Measurements from ENCODE around the gene PHYKPL. TPM values are rescaled to one million over a fixed set of nuclear protein-coding genes. Genes with fewer than 3 reads are reported as not detected.

Gene PHYKPL
- total RNA-seq, 1 donor from 2014 or later, result 89.7 TPM

DNA sequence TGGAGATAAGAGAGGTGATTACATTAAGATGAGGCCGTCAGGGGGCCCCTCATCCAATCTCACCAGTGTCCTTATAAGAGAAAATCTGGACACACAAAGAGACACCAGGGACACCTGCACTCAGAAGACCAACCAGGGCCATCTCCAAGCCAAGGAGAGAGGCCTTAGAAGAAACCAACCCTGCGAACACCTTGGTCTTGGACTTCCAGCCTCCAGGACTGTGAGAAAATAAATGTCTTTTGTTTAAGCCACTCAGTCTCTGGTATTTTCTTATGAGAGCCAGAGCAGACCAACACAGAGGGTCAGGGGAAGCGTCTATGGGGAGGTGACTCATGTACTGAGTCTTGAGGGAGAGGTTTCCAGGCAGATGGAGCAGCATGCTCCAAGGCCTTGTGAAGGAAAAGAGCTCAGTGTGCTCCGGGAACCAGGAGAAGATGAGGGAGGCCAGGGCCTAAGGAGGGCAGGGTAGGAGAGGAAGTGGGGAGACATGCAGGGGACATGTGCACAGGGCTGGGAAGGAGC is 5.4 kb downstream of the PHYKPL start:
- H3K9me3 Mint-ChIP-seq (ENCODE audit: unreplicated experiment), result peaks cover 15% of the 10 kb centered on the region
- peaks cover 26% of the 10 kb centered on the region for H3K36me3 Mint-ChIP-seq (ENCODE audit: unreplicated experiment)
- peaks cover 20% of the 10 kb centered on the region for H3K4me1 Mint-ChIP-seq (ENCODE audit: low read depth, unreplicated experiment)
- H3K4me3 Mint-ChIP-seq (ENCODE audit: unreplicated experiment), result no peak overlapping the region
- no peak overlapping the region for H3K27ac Mint-ChIP-seq (ENCODE audit: unreplicated experiment)
- no peak for DNase-seq
- H3K27me3 Mint-ChIP-seq (ENCODE audit: unreplicated experiment), result peaks cover 12% of the 10 kb centered on the region
- no peak for TF ChIP-seq CTCF (IDR thresholded peaks at IDR 0.05; ENCODE audit: partially characterized antibody, unreplicated experiment)

DNA sequence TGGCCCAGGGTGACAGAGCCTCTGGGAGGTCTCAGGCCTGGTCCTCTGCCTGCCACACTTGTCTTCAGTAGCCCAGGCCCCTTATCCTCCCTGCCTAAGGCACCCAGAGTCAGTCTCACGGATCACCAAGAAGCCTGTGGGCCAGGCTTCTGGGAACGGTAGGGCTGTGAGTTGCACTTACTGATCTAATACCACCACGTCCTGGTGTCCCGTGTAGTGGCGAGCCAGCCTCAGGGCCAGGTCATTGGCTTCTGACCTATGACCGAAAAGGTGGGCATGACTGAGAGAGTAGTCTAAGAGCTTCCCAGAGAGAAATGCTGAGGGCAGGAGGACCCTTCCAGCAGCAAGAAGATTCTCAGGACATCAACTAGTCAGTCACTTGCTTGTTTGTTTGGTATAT is 7.4 kb downstream of the PHYKPL start:
- no peak for TF ChIP-seq CTCF (IDR thresholded peaks at IDR 0.05; ENCODE audit: partially characterized antibody, unreplicated experiment)
- DNase-seq, result no peak
- peaks cover 6% of the 10 kb centered on the region for H3K27me3 Mint-ChIP-seq (ENCODE audit: unreplicated experiment)
- H3K4me1 Mint-ChIP-seq (ENCODE audit: low read depth, unreplicated experiment), result peaks cover 6% of the 10 kb centered on the region
- no peak overlapping the region for H3K27ac Mint-ChIP-seq (ENCODE audit: unreplicated experiment)
- H3K9me3 Mint-ChIP-seq (ENCODE audit: unreplicated experiment), result peaks cover 11% of the 10 kb centered on the region
- no peak overlapping the region for H3K4me3 Mint-ChIP-seq (ENCODE audit: unreplicated experiment)
- peaks cover 26% of the 10 kb centered on the region for H3K36me3 Mint-ChIP-seq (ENCODE audit: unreplicated experiment)

DNA sequence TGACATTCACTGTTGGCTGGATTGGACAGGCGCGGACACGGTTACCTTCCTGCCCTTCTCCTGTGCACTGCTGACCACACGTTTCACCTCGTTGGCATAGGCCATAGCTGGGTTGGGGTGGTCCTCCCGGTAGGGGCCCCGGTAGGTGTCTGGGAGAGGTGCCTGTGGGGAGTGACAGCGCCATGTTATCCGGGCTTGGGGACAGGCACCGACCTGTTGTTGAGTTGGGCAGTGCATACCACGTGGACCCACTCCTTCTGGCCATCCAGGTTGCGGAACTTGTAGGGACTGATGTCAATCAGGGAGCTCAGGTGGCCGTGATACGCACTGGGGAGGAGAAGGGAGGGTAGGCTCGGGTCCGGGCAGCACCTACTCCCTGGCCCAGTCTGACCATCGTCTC is 8.2 kb downstream of the PHYKPL start:
- peaks cover 6% of the 10 kb centered on the region for H3K27me3 Mint-ChIP-seq (ENCODE audit: unreplicated experiment)
- DNase-seq, result no peak
- H3K36me3 Mint-ChIP-seq (ENCODE audit: unreplicated experiment), result peaks cover 24% of the 10 kb centered on the region
- H3K9me3 Mint-ChIP-seq (ENCODE audit: unreplicated experiment), result peaks cover 9% of the 10 kb centered on the region
- no peak overlapping the region for H3K27ac Mint-ChIP-seq (ENCODE audit: unreplicated experiment)
- TF ChIP-seq CTCF (IDR thresholded peaks at IDR 0.05; ENCODE audit: partially characterized antibody, unreplicated experiment), result no peak
- H3K4me3 Mint-ChIP-seq (ENCODE audit: unreplicated experiment), result no peak overlapping the region
- H3K4me1 Mint-ChIP-seq (ENCODE audit: low read depth, unreplicated experiment), result peaks cover 3% of the 10 kb centered on the region

DNA sequence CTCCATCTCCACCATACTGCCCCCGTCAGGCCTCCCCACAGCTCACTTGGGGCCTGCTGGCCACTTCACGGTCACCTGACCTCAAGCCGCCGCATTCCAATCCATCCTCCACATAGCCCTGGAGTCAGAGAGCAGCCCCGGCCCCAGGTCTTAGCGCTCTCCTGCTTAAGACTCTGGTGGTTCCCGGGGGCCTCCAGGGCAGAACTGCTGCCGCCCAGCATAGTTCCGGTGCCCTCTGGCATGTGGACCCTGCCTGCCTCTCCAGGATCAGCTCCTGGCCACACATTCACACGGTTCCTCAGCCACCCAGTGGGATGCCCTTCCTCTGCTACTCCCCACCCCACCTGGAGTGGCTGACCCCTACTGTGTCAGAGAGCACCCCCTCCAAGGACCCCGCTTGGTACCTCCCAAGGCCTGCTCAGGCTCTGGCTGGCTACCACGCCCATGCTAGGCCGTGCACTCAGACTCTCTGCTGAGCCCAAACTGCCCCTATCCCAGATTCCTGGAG is 8.7 kb downstream of the PHYKPL start:
- no peak for TF ChIP-seq CTCF (IDR thresholded peaks at IDR 0.05; ENCODE audit: partially characterized antibody, unreplicated experiment)
- H3K4me1 Mint-ChIP-seq (ENCODE audit: low read depth, unreplicated experiment), result peaks cover 3% of the 10 kb centered on the region
- no peak overlapping the region for H3K27ac Mint-ChIP-seq (ENCODE audit: unreplicated experiment)
- no peak overlapping the region for H3K4me3 Mint-ChIP-seq (ENCODE audit: unreplicated experiment)
- H3K27me3 Mint-ChIP-seq (ENCODE audit: unreplicated experiment), result peaks cover 6% of the 10 kb centered on the region
- no peak for DNase-seq
- peaks cover 21% of the 10 kb centered on the region for H3K36me3 Mint-ChIP-seq (ENCODE audit: unreplicated experiment)
- H3K9me3 Mint-ChIP-seq (ENCODE audit: unreplicated experiment), result peaks cover 9% of the 10 kb centered on the region

GRCh38 chr5:178223196-178223773 is 9.3 kb downstream of the PHYKPL start:
- peak overlapping the region; percentile 60 for H3K27ac Mint-ChIP-seq (ENCODE audit: unreplicated experiment)
- no peak for TF ChIP-seq CTCF (IDR thresholded peaks at IDR 0.05; ENCODE audit: partially characterized antibody, unreplicated experiment)
- H3K36me3 Mint-ChIP-seq (ENCODE audit: unreplicated experiment), result peaks cover 17% of the 10 kb centered on the region
- H3K27me3 Mint-ChIP-seq (ENCODE audit: unreplicated experiment), result peaks cover 6% of the 10 kb centered on the region
- H3K4me1 Mint-ChIP-seq (ENCODE audit: low read depth, unreplicated experiment), result peaks cover 3% of the 10 kb centered on the region
- no peak for DNase-seq
- no peak overlapping the region for H3K4me3 Mint-ChIP-seq (ENCODE audit: unreplicated experiment)
- H3K9me3 Mint-ChIP-seq (ENCODE audit: unreplicated experiment), result peaks cover 9% of the 10 kb centered on the region
